ENCODE results near the gene ADAM10.

Gene ADAM10

GRCh38 chr15:58755956-58756355 is 6.4 kb upstream of the ADAM10 start:
- no peak for DNase-seq

DNA sequence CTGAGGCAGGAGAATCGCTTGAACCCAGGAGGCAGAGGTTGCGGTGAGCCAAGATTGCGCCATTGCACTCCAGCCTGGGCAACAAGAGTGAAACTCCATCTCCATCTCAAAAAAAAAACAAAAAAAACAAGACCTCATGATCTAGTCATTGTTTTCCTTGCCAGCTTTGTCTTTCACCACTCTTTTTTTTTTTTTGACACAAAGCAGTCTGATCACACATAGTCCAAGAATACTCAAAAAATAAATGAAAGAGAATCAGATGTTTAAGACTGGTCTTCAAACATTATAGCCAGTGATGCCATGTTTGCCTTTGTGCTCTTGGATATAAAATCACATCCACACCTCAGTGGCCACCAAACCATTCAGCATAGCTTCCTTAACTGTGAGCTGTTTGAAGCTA is 5.8 kb upstream of the ADAM10 start:
- DNase-seq: no peak

DNA sequence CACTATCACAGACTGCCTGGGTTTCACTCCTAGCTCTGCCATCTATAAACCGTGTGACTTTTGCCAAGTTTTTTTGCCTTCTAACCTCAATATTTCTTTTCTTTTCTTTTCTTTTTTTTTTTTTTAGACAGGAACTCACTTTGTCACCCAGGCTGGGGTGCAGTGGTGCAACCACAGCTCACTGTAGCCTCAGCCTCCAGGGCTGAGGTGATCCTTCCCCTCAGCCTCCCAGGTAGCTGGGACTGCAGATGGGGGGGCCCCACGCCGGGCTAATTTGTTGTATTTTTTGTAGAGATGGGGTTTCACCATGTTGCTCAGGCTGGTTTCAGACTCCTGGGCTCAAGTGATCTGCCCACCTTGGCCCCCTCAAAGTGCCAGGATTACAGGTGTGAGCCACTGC is 3.2 kb upstream of the ADAM10 start:
- no peak for DNase-seq

DNA sequence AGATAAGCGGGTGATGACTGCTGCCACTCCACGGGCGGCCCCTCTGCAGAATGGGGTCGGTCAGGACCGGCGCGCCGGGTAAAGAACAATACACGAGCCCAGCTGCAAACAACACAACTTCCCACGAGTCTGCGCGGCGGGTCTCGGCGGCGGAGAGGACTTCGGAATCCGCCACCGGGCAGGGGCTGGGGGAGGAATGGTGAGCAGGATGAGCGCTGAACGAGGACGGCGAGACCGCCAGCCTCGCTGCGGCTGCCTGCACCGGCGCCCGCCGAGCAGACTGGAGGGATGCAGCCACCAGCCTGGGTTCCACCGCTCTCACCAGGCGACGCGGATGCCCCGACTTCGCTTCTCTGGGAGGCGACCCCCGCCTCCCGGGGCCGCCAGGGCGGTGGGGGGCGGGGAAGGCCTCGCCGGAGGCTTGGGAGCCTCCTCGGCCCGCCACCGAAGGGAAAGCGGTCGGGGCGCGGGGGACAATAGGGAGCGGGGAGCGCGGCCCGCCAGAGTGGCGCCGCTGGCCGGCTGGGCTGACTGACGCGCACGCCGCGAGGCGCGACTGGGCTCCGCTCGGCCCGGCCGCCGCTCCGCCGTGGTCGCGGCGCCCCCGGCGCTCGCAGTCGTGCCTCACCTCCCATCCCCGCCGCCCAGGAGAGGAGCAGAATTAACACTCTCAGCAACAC is 515 bp downstream of the ADAM10 start:
- DNase-seq: peak; percentile 11

- DNase-seq: no peak
Observed at GRCh38 chr15:58748040-58748851, 1.3 kb downstream of the ADAM10 start.

GRCh38 chr15:58746174-58746573 is 3.3 kb downstream of the ADAM10 start:
- DNase-seq: no peak

DNA sequence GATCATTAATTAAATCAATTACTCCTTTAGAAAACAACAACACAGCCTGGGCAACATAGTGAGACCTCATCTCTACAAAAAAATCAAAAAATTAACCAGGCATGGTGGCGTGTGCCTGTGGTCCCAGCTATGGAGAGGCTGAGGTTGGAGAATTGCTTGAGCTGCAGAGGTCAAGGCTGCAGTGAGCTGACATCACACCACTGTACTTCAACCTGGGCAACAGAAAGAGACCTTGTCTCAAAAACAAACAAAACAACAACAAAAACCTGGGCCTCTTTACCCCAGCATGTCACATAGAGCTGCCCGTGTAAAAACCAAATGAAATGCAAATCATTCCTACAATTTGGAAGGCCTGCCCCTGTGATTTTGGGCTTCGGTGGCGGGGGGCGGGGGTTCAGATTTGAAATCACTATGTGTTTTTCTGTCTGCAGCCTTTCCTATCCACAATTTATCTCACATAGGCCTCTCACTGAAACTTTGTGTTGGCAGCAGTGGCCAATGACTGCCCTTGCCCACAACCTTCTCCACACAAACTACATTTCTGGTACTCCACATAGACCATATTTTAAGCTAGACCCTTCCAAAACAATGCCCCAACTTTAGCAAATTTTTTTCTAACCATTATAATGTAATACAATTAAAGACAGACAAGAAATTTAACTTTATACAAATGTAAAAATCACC is 6.5 kb downstream of the ADAM10 start:
- DNase-seq: no peak

DNA sequence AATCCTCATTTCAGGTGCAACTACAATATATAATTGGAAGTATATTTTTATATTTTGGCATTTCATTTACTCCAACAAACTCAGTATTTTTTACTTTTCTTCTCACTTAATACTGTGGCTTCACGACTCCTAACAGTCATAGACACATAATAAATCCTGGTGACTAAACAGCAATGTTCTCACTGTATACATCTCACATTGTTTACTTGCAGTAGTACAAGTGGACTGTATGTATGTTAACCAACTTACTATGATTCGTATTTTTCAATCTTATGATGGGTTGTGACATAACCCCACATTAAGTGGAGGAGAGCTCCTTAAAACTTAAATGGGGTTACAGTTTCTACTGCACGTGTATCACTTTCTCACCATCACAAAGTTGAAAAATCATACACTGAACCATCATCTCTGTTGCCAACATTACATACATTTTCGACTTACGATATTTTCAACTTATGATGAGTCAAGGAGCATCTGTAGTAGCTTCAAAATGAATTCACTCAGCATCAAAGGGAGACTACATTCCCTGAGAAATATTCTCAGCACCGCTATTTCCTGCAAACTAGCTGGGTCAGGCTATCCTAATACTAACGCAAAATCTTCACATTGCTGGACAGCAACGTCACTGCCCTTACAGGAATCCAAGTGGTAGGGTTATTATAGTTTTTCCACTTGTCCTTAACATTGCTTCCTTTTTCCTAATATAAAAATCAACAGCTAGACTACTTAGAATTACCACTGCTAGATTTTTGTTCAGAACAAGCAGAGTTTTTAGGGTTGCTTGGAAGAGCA is 7.3 kb downstream of the ADAM10 start:
- DNase-seq: no peak

DNA sequence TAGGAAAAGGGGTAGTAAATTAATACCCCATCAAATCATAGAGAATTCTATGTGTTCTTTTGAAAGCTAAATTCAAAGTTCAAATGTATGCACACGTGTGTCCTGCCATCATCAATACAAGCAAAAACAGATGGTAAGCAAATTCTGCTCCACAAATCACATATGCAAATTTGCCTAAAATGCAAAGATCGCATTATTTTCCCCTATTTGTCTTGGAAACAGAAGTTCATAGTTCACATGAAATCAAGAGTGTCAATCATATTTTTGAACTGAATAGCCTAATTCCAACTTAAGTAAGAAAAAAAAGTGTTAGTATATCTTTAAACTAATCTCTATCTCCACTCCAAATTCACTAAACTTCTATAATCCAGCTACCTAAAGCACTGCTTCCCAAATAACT is 8.5 kb downstream of the ADAM10 start:
- DNase-seq: no peak

GRCh38 chr15:58740436-58740835 is 9.1 kb downstream of the ADAM10 start:
- DNase-seq: no peak

GRCh38 chr15:58738046-58738707 is 11.3 kb downstream of the ADAM10 start:
- no peak for DNase-seq

- DNase-seq: no peak
Observed at GRCh38 chr15:58737298-58737697, 12.2 kb downstream of the ADAM10 start.

- DNase-seq: no peak
Observed at GRCh38 chr15:58736018-58736643, 13.4 kb downstream of the ADAM10 start.

DNA sequence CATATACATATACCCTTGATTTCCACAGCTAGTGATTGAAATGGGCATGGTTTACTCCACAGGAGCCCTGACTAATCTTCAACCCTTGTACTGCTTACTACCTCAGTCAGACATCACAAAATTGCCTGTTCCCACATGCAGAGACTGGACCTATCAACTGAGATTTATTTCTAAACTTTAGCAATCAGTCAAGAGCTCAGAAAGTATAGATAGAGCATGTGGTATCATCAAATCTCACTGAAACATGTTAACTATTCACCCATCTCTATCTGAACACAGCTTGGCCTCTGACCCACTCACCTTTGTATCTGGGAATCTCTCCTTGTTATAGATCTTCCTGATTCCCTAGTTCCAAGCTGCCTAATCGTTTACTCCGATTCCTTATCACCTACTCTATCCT is 14.6 kb downstream of the ADAM10 start:
- DNase-seq: no peak

- no peak for DNase-seq
Observed at GRCh38 chr15:58732625-58733363, 16.7 kb downstream of the ADAM10 start.

- no peak for DNase-seq
Observed at GRCh38 chr15:58731756-58732535, 17.6 kb downstream of the ADAM10 start.

DNA sequence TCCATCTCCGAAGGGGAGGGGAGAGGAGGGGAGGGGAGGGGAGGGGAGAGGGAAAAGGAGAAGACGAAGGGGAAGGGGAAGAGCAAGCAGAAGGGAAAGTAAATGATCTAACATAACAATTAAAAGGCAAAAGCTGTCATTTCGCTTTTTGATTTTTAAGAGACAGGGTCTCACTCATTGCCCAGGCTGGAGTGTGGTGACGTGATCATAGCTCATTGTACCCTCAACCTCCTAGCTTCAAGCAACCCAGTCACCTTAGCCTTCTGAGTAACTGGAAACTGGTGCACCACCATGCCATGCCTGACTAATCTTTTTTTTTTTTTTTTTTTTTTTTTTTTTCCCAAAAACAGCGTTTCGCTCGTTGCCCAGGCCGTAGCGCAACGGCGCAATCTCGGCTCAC is 22.6 kb downstream of the ADAM10 start:
- DNase-seq: no peak

DNA sequence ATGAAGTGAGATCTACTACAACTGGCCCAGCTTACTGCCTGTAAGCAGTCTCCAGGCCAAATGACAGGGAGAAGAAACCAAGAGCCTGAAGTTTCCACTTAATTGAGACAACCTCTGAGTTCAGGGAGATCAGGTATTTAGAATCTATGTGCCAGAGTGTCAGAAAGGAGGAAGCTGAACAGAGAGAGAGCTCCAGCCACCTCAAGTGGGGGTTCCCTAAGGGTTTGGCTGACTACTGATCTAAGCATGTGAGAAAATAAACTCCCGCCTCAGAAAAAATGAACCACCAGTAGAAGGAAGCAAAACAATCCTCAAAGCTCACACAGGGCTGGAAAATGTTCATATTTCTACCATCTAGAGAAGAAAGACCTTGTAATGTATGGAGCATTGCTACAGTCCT is 25.0 kb downstream of the ADAM10 start:
- no peak for DNase-seq

DNA sequence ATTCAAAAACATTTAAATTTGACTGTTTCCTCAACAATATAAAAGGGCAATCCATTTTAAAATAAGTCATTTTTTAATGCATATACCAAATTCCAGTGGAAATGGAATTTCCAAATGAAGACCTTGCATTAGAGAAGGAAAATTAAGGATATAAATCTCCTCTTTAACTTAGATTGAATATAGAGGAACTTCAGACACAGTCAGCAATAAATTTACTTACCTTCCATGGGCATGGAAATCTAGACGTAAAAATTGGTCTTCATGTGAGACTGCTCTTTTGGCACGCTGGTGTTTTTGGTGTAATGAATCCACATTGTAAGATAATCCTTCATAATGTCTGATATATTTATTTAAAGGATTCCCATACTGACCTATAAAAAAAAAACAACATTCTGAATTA is 32.1 kb downstream of the ADAM10 start:
- DNase-seq: no peak

GRCh38 chr15:58716027-58716426 is 33.5 kb downstream of the ADAM10 start:
- no peak for DNase-seq
